Measurements from ENCODE around the gene RNF169. TPM values are rescaled to one million over a fixed set of nuclear protein-coding genes. Genes with fewer than 3 reads are reported as not detected.

Gene RNF169
- total and polyA plus RNA-seq, 2 donors (not counting 1 experiment from before 2014, with no cell fraction given), result 12.3 to 32.2 TPM

- DNase-seq (ENCODE audit: low read depth in 2 of 2), result no peak
- Histone ChIP-seq H3K4me2 (ENCODE audit: extremely low read depth, insufficient read depth, low read length) (no peak overlapping the region), H3K27me3 (ENCODE audit: control insufficient read depth, insufficient read depth, low read length) (no peaks in the 10 kb centered on the region), H3K36me3 (ENCODE audit: control insufficient read depth, insufficient read depth, low read length) (no peaks in the 10 kb centered on the region), H4K20me1 (ENCODE audit: control insufficient read depth, extremely low read depth, insufficient read depth, low read length) (no peaks in the 10 kb centered on the region), H3K79me2 (ENCODE audit: control insufficient read depth, insufficient read depth, low read length) (no peaks in the 10 kb centered on the region), H3K4me3 (replicated peaks in 1 of 4; ENCODE audit: control extremely low read depth in 1 of 4, insufficient read depth in 1 of 4, low read depth in 3 of 4, low read length in 4 of 4) (no peak overlapping the region), H3K4me1 (ENCODE audit: control insufficient read depth, extremely low read depth, insufficient read depth, low read length) (no peaks in the 10 kb centered on the region), H3K27ac (ENCODE audit: insufficient read depth, low read length) (no peak overlapping the region), H3K9me3 (ENCODE audit: control insufficient read depth, insufficient read depth, low read depth, low read length) (peaks cover 2% of the 10 kb centered on the region), H2AFZ (ENCODE audit: low read length) (no peak overlapping the region), H3K9ac (ENCODE audit: insufficient read depth, low read length) (no peak overlapping the region)
- no peak for TF ChIP-seq EZH2 (IDR thresholded peaks at IDR 0.05; ENCODE audit: low read length, missing control alignments)
- TF ChIP-seq, protein P1, sequence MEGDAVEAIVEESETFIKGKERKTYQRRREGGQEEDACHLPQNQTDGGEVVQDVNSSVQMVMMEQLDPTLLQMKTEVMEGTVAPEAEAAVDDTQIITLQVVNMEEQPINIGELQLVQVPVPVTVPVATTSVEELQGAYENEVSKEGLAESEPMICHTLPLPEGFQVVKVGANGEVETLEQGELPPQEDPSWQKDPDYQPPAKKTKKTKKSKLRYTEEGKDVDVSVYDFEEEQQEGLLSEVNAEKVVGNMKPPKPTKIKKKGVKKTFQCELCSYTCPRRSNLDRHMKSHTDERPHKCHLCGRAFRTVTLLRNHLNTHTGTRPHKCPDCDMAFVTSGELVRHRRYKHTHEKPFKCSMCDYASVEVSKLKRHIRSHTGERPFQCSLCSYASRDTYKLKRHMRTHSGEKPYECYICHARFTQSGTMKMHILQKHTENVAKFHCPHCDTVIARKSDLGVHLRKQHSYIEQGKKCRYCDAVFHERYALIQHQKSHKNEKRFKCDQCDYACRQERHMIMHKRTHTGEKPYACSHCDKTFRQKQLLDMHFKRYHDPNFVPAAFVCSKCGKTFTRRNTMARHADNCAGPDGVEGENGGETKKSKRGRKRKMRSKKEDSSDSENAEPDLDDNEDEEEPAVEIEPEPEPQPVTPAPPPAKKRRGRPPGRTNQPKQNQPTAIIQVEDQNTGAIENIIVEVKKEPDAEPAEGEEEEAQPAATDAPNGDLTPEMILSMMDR (conservative IDR thresholded peaks at IDR 0.05 in 1 of 2, IDR thresholded peaks at IDR 0.05 in 1 of 2; ENCODE audit: low read depth in 1 of 2, low read length in 2 of 2), result no peak
Measured at GRCh38 chr11:74866557-74866956, 117.9 kb downstream of the RNF169 start.

- Histone ChIP-seq H3K36me3 (ENCODE audit: control insufficient read depth, insufficient read depth, low read length) (peaks cover 2% of the 10 kb centered on the region), H3K9ac (ENCODE audit: insufficient read depth, low read length) (no peak overlapping the region), H3K4me3 (replicated peaks in 1 of 4; ENCODE audit: control extremely low read depth in 1 of 4, insufficient read depth in 1 of 4, low read depth in 3 of 4, low read length in 4 of 4) (no peak overlapping the region), H4K20me1 (ENCODE audit: control insufficient read depth, extremely low read depth, insufficient read depth, low read length) (no peaks in the 10 kb centered on the region), H3K27me3 (ENCODE audit: control insufficient read depth, insufficient read depth, low read length) (no peaks in the 10 kb centered on the region), H3K4me2 (ENCODE audit: extremely low read depth, insufficient read depth, low read length) (no peak overlapping the region), H3K4me1 (ENCODE audit: control insufficient read depth, extremely low read depth, insufficient read depth, low read length) (no peaks in the 10 kb centered on the region), H3K9me3 (ENCODE audit: control insufficient read depth, insufficient read depth, low read depth, low read length) (peaks cover 2% of the 10 kb centered on the region), H2AFZ (ENCODE audit: low read length) (no peak overlapping the region), H3K79me2 (ENCODE audit: control insufficient read depth, insufficient read depth, low read length) (no peaks in the 10 kb centered on the region), H3K27ac (ENCODE audit: insufficient read depth, low read length) (no peak overlapping the region)
- no peak for TF ChIP-seq EZH2 (IDR thresholded peaks at IDR 0.05; ENCODE audit: low read length, missing control alignments)
- TF ChIP-seq, protein P1 (conservative IDR thresholded peaks at IDR 0.05 in 1 of 2, IDR thresholded peaks at IDR 0.05 in 1 of 2; ENCODE audit: low read depth in 1 of 2, low read length in 2 of 2), result peak; percentile 24 to 53
- peak; percentile 35 to 73 for DNase-seq (ENCODE audit: low read depth in 2 of 2)
Measured at GRCh38 chr11:74870485-74870884, 121.8 kb downstream of the RNF169 start.

DNA sequence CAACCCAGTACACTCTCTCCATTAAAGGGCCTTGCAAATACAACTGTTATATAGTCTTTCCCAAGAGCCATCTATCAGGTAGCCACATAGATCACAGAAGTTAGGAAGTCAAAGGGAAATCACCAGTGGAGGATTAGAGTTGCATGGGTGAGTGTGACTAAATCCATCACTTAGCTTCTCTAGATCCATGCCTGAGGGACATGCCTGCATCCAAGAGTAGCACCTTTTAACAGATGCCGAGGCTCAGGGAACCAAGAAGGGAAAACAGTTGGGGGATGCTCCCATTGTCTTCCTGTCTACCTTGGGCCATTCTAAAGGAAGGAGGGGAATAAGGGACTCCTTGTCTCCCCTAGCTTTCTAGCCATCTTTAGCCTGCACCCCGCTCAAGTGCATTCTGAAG, 122.4 kb downstream of the RNF169 start:
- Histone ChIP-seq H3K9ac (ENCODE audit: insufficient read depth, low read length) (no peak overlapping the region), H3K4me1 (ENCODE audit: control insufficient read depth, extremely low read depth, insufficient read depth, low read length) (no peaks in the 10 kb centered on the region), H3K4me2 (ENCODE audit: extremely low read depth, insufficient read depth, low read length) (no peak overlapping the region), H3K4me3 (replicated peaks in 1 of 4; ENCODE audit: control extremely low read depth in 1 of 4, insufficient read depth in 1 of 4, low read depth in 3 of 4, low read length in 4 of 4) (no peak overlapping the region), H3K27me3 (ENCODE audit: control insufficient read depth, insufficient read depth, low read length) (no peaks in the 10 kb centered on the region), H3K79me2 (ENCODE audit: control insufficient read depth, insufficient read depth, low read length) (no peaks in the 10 kb centered on the region), H3K36me3 (ENCODE audit: control insufficient read depth, insufficient read depth, low read length) (peaks cover 2% of the 10 kb centered on the region), H2AFZ (ENCODE audit: low read length) (no peak overlapping the region), H3K27ac (ENCODE audit: insufficient read depth, low read length) (no peak overlapping the region), H4K20me1 (ENCODE audit: control insufficient read depth, extremely low read depth, insufficient read depth, low read length) (no peaks in the 10 kb centered on the region), H3K9me3 (ENCODE audit: control insufficient read depth, insufficient read depth, low read depth, low read length) (peaks cover 2% of the 10 kb centered on the region)
- TF ChIP-seq EZH2 (IDR thresholded peaks at IDR 0.05; ENCODE audit: low read length, missing control alignments), result no peak
- TF ChIP-seq, protein P1 (conservative IDR thresholded peaks at IDR 0.05 in 1 of 2, IDR thresholded peaks at IDR 0.05 in 1 of 2; ENCODE audit: low read depth in 1 of 2, low read length in 2 of 2), result no peak
- DNase-seq (ENCODE audit: low read depth in 2 of 2), result peak in 1 of 2 donors; percentile 30
